HepG2 (cell line): ENCODE data around the gene ZNF530. TPM values are rescaled to one million over a fixed set of nuclear protein-coding genes. Genes with fewer than 3 reads are reported as not detected.

Source experiments
- CBX1 ChIP-seq: IDR thresholded peaks from one replicate; pipeline ENCODE4 v1.6.1; 2016; ENCODE audit warnings: antibody characterized with exemption, low read depth
- FOXJ3 ChIP-seq: sonication (generic); formaldehyde crosslinking; IDR thresholded peaks from 2 replicates; pipeline ENCODE4 v1.4.0; 2020; ENCODE audit warnings: missing genetic modification reagents, mild to moderate bottlenecking, borderline replicate concordance
- FOXO1 ChIP-seq: sonication (generic); formaldehyde crosslinking; IDR thresholded peaks from 2 replicates; pipeline ENCODE4 v1.4.0; 2020; ENCODE audit warnings: missing genetic modification reagents
- GATA4 ChIP-seq: sonication (generic); IDR thresholded peaks from 2 replicates; pipeline ENCODE4 v1.6.1; 2016; ENCODE audit warnings: antibody characterized with exemption, low read depth, borderline replicate concordance
- HMGA1 ChIP-seq: sonication (generic); formaldehyde crosslinking; conservative IDR thresholded peaks from 2 replicates; pipeline ENCODE4 v1.4.0; 2020; ENCODE audit warnings: missing genetic modification reagents
- HNF4G ChIP-seq, 2 experiments: sonication (generic) in 1 of 2; formaldehyde crosslinking in 1 of 2; IDR thresholded peaks; 2 replicates each; pipeline versions ENCODE4 v1.4.0 to v1.6.1; 2011 to 2020; ENCODE audit warnings: borderline replicate concordance in 2 of 2, low read depth in 2 of 2, mild to moderate bottlenecking in 2 of 2, low read length in 1 of 2, missing genetic modification reagents in 1 of 2, moderate library complexity in 1 of 2
- NCOA2 ChIP-seq: sonication (generic); formaldehyde crosslinking; IDR thresholded peaks from 2 replicates; pipeline ENCODE4 v1.8.0; 2022; ENCODE audit warnings: inconsistent platforms
- NR1H2 ChIP-seq: sonication (generic); formaldehyde crosslinking; IDR thresholded peaks from 2 replicates; pipeline ENCODE4 v1.8.1; 2022; ENCODE audit warnings: low read depth, missing genetic modification reagents, borderline replicate concordance
- PHF5A ChIP-seq: IDR thresholded peaks from one replicate; pipeline ENCODE4 v1.6.1; 2018; ENCODE audit warnings: low read depth, missing genetic modification reagents; ENCODE audit not compliant: unreplicated experiment
- ZFP90 ChIP-seq: sonication (generic); formaldehyde crosslinking; IDR thresholded peaks from 2 replicates; pipeline ENCODE4 v1.8.0; 2022; ENCODE audit warnings: missing genetic modification reagents, mild to moderate bottlenecking, inconsistent platforms, borderline replicate concordance
- ZFYVE20 ChIP-seq: sonication (generic); formaldehyde crosslinking; IDR thresholded peaks from 2 replicates; pipeline ENCODE4 v1.8.0; 2023; ENCODE audit warnings: low read depth, mild to moderate bottlenecking, moderate library complexity, missing genetic modification reagents, borderline replicate concordance
- ZNF230 ChIP-seq: sonication (generic); formaldehyde crosslinking; IDR thresholded peaks from 2 replicates; pipeline ENCODE4 v1.4.0; 2020; ENCODE audit warnings: mild to moderate bottlenecking, missing genetic modification reagents
- ZNF24 ChIP-seq: fragments of 450-650 bp; IDR thresholded peaks from 2 replicates; pipeline ENCODE4 v1.6.1; 2017; ENCODE audit warnings: antibody characterized with exemption, mild to moderate bottlenecking
- ZNF251 ChIP-seq: sonication (generic); formaldehyde crosslinking; IDR thresholded peaks from 2 replicates; pipeline ENCODE4 v1.9.0; 2021; ENCODE audit warnings: mild to moderate bottlenecking, missing genetic modification reagents
- ZNF350 ChIP-seq: sonication (generic); formaldehyde crosslinking; IDR thresholded peaks from 2 replicates; pipeline ENCODE4 v1.4.0; 2020; ENCODE audit warnings: mild to moderate bottlenecking, low read depth, missing genetic modification reagents, borderline replicate concordance
- ZNF496 ChIP-seq: sonication (generic); formaldehyde crosslinking; IDR thresholded peaks from 2 replicates; pipeline ENCODE4 v1.8.1; 2023; ENCODE audit warnings: mild to moderate bottlenecking, moderate library complexity, missing genetic modification reagents; ENCODE audit not compliant: insufficient replicate concordance
- ZNF780A ChIP-seq: sonication (generic); formaldehyde crosslinking; IDR thresholded peaks from 2 replicates; pipeline ENCODE4 v1.8.0; 2022; ENCODE audit warnings: mild to moderate bottlenecking, missing genetic modification reagents, moderate library complexity
- polyA plus RNA-seq, 8 experiments: library from polyadenylated mRNA; depleted of rRNA in 3 of 8; stranded (reverse) in 7 of 8; unstranded in 1 of 8; fragments of >200 nt; fragmentation: Illumina TruSeq in 4 of 8; extraction: Trizol in 4 of 8; gene quantifications; 2 replicates each; pipeline versions ENCODE4 v1.2.1 to v1.2.3, GENCODE V29; 2011 to 2016; ENCODE audit warnings: low read depth in 4 of 8, missing spikeins in 1 of 8, mixed read lengths in 1 of 8; ENCODE audit not compliant: insufficient read depth in 1 of 8
- total RNA-seq, 5 experiments: library from RNA; depleted of rRNA; stranded (reverse); fragments of >200 nt; fragmentation: Illumina TruSeq; extraction: Trizol; gene quantifications; 2 replicates each; pipeline ENCODE4 v1.2.3, GENCODE V29; 2016; ENCODE audit warnings: low read depth in 1 of 5
- TF ChIP-seq, protein P1 (sequence below): sonication (generic); IDR thresholded peaks from 2 replicates; pipeline ENCODE4 v1.6.1; 2016; ENCODE audit warnings: low read depth, borderline replicate concordance
- TF ChIP-seq, protein P2 (sequence below): sonication (generic); formaldehyde crosslinking; IDR thresholded peaks from 2 replicates; pipeline ENCODE4 v1.4.0; 2020; ENCODE audit warnings: missing genetic modification reagents; ENCODE audit errors: not compliant biosample characterization
- TF ChIP-seq, protein P3 (sequence below), 2 experiments: fragments of 450-650 bp in 1 of 2; sonication (generic) in 1 of 2; formaldehyde crosslinking; IDR thresholded peaks; 2 replicates each; pipeline versions ENCODE4 v1.5.0 to v1.8.0; 2020 to 2022; ENCODE audit warnings: mild to moderate bottlenecking in 1 of 2, missing genetic modification reagents in 1 of 2
- TF ChIP-seq, protein P4 (sequence below): sonication (generic); formaldehyde crosslinking; IDR thresholded peaks from 2 replicates; pipeline ENCODE4 v1.4.0; 2020; ENCODE audit warnings: missing genetic modification reagents
- TF ChIP-seq, protein P5 (sequence below): sonication (generic); formaldehyde crosslinking; conservative IDR thresholded peaks from 2 replicates; pipeline ENCODE4 v1.4.0; 2020; ENCODE audit warnings: missing genetic modification reagents
- TF ChIP-seq, protein P6 (sequence below): sonication (generic); formaldehyde crosslinking; IDR thresholded peaks from 2 replicates; pipeline ENCODE4 v1.5.1; 2020; ENCODE audit warnings: missing genetic modification reagents, mild to moderate bottlenecking, borderline replicate concordance

The ZNF530 gene
- total and polyA plus RNA-seq, 2 of the 13 experiments (the other 11 are each of a cell fraction or from before 2014, with no cell fraction given) = 1.1 to 7.8 TPM

DNA sequence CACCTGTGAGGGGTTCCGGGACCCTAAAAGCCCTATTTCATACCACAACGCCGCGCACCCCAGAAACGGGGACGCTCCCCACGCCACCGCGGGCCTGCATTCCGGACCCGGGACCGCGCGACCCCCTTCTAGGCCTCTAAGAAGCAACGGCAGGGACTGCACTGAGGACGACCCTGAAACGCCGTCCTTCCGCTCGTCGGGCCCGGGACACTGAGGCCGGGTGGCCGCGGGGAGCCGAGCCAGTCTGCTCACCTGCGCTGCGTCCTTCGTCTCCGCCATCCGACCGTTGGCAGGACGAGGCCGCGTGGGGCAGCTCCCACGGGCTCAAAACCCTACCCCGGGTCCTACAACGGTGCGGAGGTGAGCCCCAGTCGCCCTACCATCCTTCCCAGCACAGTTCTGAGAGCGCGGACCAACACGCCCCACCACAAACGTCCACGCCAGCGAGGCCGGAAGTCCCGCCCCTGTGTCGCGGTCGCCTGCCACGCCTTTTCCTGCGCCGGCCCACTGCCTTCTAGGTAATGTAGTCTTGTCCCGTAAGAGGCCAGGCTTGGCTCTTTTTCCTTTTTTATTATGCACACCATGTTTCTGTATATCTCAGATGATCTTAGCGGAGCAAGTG lies 40.2 kb upstream of the ZNF530 start, which contains the start of gene ZNF550 (continued):
- peak; percentile 61; the same call in 1 of the 2 replicates for TF ChIP-seq ZNF350 (CRISPR knock-in tag)
- TF ChIP-seq, protein P1, sequence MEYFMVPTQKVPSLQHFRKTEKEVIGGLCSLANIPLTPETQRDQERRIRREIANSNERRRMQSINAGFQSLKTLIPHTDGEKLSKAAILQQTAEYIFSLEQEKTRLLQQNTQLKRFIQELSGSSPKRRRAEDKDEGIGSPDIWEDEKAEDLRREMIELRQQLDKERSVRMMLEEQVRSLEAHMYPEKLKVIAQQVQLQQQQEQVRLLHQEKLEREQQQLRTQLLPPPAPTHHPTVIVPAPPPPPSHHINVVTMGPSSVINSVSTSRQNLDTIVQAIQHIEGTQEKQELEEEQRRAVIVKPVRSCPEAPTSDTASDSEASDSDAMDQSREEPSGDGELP = no peak
- TF ChIP-seq ZNF496 (CRISPR knock-in tag) = no peak
- TF ChIP-seq, protein P2, sequence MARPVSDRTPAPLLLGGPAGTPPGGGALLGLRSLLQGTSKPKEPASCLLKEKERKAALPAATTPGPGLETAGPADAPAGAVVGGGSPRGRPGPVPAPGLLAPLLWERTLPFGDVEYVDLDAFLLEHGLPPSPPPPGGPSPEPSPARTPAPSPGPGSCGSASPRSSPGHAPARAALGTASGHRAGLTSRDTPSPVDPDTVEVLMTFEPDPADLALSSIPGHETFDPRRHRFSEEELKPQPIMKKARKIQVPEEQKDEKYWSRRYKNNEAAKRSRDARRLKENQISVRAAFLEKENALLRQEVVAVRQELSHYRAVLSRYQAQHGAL (CRISPR knock-in tag) = no peak
- TF ChIP-seq, protein P3, sequence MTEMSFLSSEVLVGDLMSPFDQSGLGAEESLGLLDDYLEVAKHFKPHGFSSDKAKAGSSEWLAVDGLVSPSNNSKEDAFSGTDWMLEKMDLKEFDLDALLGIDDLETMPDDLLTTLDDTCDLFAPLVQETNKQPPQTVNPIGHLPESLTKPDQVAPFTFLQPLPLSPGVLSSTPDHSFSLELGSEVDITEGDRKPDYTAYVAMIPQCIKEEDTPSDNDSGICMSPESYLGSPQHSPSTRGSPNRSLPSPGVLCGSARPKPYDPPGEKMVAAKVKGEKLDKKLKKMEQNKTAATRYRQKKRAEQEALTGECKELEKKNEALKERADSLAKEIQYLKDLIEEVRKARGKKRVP (CRISPR knock-in tag; IDR thresholded peaks at IDR 0.05) = no peak
- TF ChIP-seq ZNF230 (CRISPR knock-in tag) = peak; percentile 78; the same call in 1 of the 2 replicates
- no peak for TF ChIP-seq ZNF780A (CRISPR knock-in tag)
- TF ChIP-seq, protein P4, sequence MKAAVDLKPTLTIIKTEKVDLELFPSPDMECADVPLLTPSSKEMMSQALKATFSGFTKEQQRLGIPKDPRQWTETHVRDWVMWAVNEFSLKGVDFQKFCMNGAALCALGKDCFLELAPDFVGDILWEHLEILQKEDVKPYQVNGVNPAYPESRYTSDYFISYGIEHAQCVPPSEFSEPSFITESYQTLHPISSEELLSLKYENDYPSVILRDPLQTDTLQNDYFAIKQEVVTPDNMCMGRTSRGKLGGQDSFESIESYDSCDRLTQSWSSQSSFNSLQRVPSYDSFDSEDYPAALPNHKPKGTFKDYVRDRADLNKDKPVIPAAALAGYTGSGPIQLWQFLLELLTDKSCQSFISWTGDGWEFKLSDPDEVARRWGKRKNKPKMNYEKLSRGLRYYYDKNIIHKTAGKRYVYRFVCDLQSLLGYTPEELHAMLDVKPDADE (CRISPR knock-in tag) = no peak
- no peak; the same call in 1 of the 2 replicates for TF ChIP-seq FOXO1 (CRISPR knock-in tag)
- TF ChIP-seq, protein P5, sequence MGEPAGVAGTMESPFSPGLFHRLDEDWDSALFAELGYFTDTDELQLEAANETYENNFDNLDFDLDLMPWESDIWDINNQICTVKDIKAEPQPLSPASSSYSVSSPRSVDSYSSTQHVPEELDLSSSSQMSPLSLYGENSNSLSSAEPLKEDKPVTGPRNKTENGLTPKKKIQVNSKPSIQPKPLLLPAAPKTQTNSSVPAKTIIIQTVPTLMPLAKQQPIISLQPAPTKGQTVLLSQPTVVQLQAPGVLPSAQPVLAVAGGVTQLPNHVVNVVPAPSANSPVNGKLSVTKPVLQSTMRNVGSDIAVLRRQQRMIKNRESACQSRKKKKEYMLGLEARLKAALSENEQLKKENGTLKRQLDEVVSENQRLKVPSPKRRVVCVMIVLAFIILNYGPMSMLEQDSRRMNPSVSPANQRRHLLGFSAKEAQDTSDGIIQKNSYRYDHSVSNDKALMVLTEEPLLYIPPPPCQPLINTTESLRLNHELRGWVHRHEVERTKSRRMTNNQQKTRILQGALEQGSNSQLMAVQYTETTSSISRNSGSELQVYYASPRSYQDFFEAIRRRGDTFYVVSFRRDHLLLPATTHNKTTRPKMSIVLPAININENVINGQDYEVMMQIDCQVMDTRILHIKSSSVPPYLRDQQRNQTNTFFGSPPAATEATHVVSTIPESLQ = no peak
- no peak for TF ChIP-seq NR1H2 (CRISPR knock-in tag)
- no peak for TF ChIP-seq PHF5A (CRISPR knock-in tag)
- TF ChIP-seq ZFYVE20 (CRISPR knock-in tag) = no peak
- no peak for TF ChIP-seq HNF4G (IDR thresholded peaks at IDR 0.05; ENCODE audit: borderline replicate concordance, low read depth, low read length)
- no peak for TF ChIP-seq HNF4G (CRISPR knock-in tag; IDR thresholded peaks at IDR 0.05; ENCODE audit: borderline replicate concordance, low read depth)
- TF ChIP-seq ZFP90 (CRISPR knock-in tag) = no peak
- TF ChIP-seq CBX1 = peak; percentile 30
- no peak for TF ChIP-seq GATA4
- TF ChIP-seq, protein P6, sequence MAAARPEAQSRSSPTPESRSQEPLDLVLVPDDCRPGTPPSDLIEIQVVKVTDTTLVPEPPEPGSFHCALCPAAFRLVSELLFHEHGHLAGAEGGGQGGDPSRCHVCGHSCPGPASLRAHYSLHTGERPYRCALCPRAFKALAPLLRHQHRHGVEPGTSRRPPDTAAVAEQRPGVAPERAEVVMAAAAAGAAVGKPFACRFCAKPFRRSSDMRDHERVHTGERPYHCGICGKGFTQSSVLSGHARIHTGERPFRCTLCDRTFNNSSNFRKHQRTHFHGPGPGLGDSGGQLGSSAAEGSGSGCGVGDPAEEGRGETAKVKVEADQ (CRISPR knock-in tag) = peak; percentile 40; the same call in 1 of the 2 replicates
- TF ChIP-seq HMGA1 = no peak
- TF ChIP-seq NCOA2 (CRISPR knock-in tag) = no peak
- TF ChIP-seq ZNF24 = no peak
- TF ChIP-seq FOXJ3 (CRISPR knock-in tag) = no peak
- TF ChIP-seq ZNF251 (CRISPR knock-in tag) = no peak
